Transverse colon (tissue), 4 donors: ENCODE results near the gene RPL4.

Experiments used
- CTCF ChIP-seq, 5 experiments: fragments of 200-600 bp in 3 of 5; fragments of 450-650 bp in 2 of 5; sonication (generic) in 3 of 5; IDR thresholded peaks; 1 replicate in 2 of 5; 2 replicates in 3 of 5; pipeline ENCODE4 v1.5.1; 2016 to 2017; ENCODE audit warnings: antibody characterized with exemption in 5 of 5, inconsistent platforms in 3 of 5, mild to moderate bottlenecking in 2 of 5, moderate library complexity in 1 of 5
- EP300 ChIP-seq: sonication (generic); formaldehyde crosslinking; IDR thresholded peaks from one replicate; pipeline ENCODE4 v1.6.1; 2017; ENCODE audit warnings: antibody characterized with exemption, low read depth
- POLR2A ChIP-seq: fragments of 450-650 bp; IDR thresholded peaks from one replicate; pipeline ENCODE4 v1.6.1; 2016; ENCODE audit warnings: antibody characterized with exemption, mild to moderate bottlenecking, moderate library complexity
- POLR2AphosphoS5 ChIP-seq, 3 donors: sonication (generic); formaldehyde crosslinking; IDR thresholded peaks; one replicate each; pipeline ENCODE4 v1.6.1; 2016; ENCODE audit warnings: antibody characterized with exemption in 3 of 3

- TF ChIP-seq CTCF (IDR thresholded peaks at IDR 0.05) (no peak), POLR2A (no peak), POLR2AphosphoS5 (IDR thresholded peaks at IDR 0.05) (no peak), EP300 (no peak)
Observed at GRCh38 chr15:66494262-66494661, 10.4 kb downstream of the RPL4 start.
